ENCODE measurements around the gene TAMALIN. TPM values are rescaled to one million over a fixed set of nuclear protein-coding genes. Genes with fewer than 3 reads are reported as not detected.

The TAMALIN gene
- total RNA-seq, 1 experiment from 2014 or later = not detected

DNA sequence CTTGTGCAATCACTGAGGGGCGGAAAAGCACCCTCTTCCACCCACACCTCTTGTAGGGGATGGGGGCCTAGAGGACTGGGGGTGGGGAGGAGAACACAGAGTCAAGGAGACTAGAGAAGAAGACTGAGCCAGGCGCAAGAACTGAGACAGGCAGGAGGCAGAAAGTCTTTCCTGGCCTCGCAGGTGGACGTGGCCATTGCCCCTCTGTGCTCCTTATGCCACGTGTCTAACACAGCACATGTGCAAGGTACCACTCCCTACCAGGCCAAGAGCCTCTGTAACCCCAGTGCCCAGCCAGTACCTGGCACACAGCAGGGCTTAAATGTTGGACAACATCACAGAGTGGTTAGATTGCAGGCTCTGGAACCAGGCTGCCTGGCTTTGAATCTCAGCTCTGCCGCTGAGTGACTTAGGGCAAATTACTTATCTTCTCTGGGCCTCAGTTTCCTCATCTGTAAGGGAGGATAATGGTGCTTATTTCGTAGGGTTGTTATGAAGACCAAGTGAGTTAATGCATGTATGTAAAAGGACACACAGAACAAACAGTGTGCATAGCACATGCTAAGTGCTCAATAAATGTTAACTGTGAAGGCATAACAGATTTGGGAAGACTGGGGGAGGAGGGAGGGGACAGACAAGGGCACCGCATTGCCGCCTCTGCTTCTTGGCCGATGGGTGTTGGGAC is 1.4 kb upstream of the TAMALIN start:
- no peaks in the 10 kb centered on the region for H3K9me3 Mint-ChIP-seq (ENCODE audit: unreplicated experiment)
- peaks cover 20% of the 10 kb centered on the region for H3K27me3 Mint-ChIP-seq (ENCODE audit: insufficient read depth, unreplicated experiment)
- ChIA-PET CTCF (interaction anchor here (0.7 to 5.3 kb wide), 4 partner anchors 12 to 76 kb away, joined by 3 to 97 read pairs (median 4); no protein-coding TSS in a partner anchor), POLR2A (interaction anchor here (1.0 to 2.0 kb wide), 2 partner anchors 12 to 16 kb away, joined by 3 to 5 read pairs; no protein-coding TSS in a partner anchor)
- no TSS peak for BruUV-seq (replicated peaks)
- H3K36me3 Mint-ChIP-seq (ENCODE audit: insufficient read depth, unreplicated experiment) = no peaks in the 10 kb centered on the region
- no peak for DNase-seq (ENCODE audit: unreplicated experiment)
- intact Hi-C loops (cut with micrococcal nuclease) = no loop called here
- H3K27ac Mint-ChIP-seq (ENCODE audit: low read depth, unreplicated experiment) = no peak overlapping the region
- no peaks in the 10 kb centered on the region for H3K4me1 Mint-ChIP-seq (ENCODE audit: insufficient read depth, unreplicated experiment)
- TF ChIP-seq, protein P1, sequence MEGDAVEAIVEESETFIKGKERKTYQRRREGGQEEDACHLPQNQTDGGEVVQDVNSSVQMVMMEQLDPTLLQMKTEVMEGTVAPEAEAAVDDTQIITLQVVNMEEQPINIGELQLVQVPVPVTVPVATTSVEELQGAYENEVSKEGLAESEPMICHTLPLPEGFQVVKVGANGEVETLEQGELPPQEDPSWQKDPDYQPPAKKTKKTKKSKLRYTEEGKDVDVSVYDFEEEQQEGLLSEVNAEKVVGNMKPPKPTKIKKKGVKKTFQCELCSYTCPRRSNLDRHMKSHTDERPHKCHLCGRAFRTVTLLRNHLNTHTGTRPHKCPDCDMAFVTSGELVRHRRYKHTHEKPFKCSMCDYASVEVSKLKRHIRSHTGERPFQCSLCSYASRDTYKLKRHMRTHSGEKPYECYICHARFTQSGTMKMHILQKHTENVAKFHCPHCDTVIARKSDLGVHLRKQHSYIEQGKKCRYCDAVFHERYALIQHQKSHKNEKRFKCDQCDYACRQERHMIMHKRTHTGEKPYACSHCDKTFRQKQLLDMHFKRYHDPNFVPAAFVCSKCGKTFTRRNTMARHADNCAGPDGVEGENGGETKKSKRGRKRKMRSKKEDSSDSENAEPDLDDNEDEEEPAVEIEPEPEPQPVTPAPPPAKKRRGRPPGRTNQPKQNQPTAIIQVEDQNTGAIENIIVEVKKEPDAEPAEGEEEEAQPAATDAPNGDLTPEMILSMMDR (IDR thresholded peaks at IDR 0.05; ENCODE audit: unreplicated experiment) = no peak
- H3K4me3 Mint-ChIP-seq (ENCODE audit: unreplicated experiment) = no peak overlapping the region

DNA sequence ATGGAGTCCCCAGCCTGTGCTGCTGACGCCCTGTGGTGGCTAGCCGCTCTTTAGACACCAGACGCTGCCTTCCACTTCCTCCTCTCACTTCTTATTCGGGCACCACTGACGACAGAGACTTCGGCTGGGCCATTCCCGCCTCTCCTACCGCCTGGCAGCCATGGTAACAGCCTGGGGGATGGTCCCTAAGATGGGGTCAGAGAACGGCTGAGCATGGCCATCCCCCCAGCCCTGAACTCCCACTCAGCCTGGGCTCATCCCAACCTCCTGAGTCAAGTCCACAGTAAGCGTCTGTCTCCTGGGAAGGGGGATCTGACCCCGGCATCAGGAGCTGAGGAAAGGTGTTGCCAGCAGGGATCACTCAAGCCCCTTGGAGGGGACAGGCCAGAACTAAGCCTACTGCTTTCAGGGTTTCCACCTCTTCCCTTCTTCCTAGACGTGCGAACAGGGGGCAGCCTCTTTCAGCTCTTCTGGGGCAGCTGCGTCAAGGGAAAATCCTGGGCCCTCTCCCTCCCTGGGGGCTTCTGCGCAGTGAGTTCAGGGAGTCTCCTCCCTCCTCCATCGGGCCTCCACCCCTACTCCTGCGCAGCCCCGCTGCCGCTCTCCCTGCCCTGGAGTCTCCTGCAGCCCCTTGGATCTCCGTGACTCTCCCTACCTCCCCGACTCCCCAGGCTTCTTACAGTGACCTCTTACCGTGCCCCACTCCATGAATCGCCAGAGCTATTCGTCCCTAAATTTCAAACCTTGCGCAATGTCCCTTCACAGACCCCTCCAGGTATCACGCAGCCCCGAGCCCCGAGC is 643 bp upstream of the TAMALIN start:
- Mint-ChIP-seq H3K9me3 (ENCODE audit: unreplicated experiment) (no peaks in the 10 kb centered on the region), H3K27ac (ENCODE audit: low read depth, unreplicated experiment) (no peak overlapping the region), H3K4me1 (ENCODE audit: insufficient read depth, unreplicated experiment) (no peaks in the 10 kb centered on the region), H3K27me3 (ENCODE audit: insufficient read depth, unreplicated experiment) (peaks cover 20% of the 10 kb centered on the region), H3K4me3 (ENCODE audit: unreplicated experiment) (no peak overlapping the region), H3K36me3 (ENCODE audit: insufficient read depth, unreplicated experiment) (no peaks in the 10 kb centered on the region)
- BruUV-seq (replicated peaks) = no TSS peak
- intact Hi-C loops (cut with micrococcal nuclease) = no loop called here
- TF ChIP-seq, protein P1 (IDR thresholded peaks at IDR 0.05; ENCODE audit: unreplicated experiment) = no peak
- ChIA-PET CTCF (interaction anchor here (0.6 to 5.3 kb wide), 5 partner anchors 13 to 114 kb away, joined by 3 to 97 read pairs (median 3); no protein-coding TSS in a partner anchor), POLR2A (no interaction called here)
- no peak for DNase-seq (ENCODE audit: unreplicated experiment)

GRCh38 chr12:52007158-52007921 is 594 bp downstream of the TAMALIN start:
- ChIA-PET POLR2A (no interaction called here), CTCF (interaction anchor here (0.6 to 0.9 kb wide), 2 partner anchors 16 to 113 kb away, joined by 3 read pairs; no protein-coding TSS in a partner anchor)
- Mint-ChIP-seq H3K4me3 (ENCODE audit: unreplicated experiment) (no peak overlapping the region), H3K27me3 (ENCODE audit: insufficient read depth, unreplicated experiment) (peaks cover 20% of the 10 kb centered on the region), H3K9me3 (ENCODE audit: unreplicated experiment) (no peaks in the 10 kb centered on the region), H3K36me3 (ENCODE audit: insufficient read depth, unreplicated experiment) (no peaks in the 10 kb centered on the region), H3K4me1 (ENCODE audit: insufficient read depth, unreplicated experiment) (no peaks in the 10 kb centered on the region), H3K27ac (ENCODE audit: low read depth, unreplicated experiment) (no peak overlapping the region)
- intact Hi-C loops (cut with micrococcal nuclease) = no loop called here
- DNase-seq (ENCODE audit: unreplicated experiment) = no peak
- BruUV-seq (replicated peaks) = no TSS peak
- TF ChIP-seq, protein P1 (IDR thresholded peaks at IDR 0.05; ENCODE audit: unreplicated experiment) = no peak

Data from MCF 10A (cell line).